Adipocyte (in vitro differentiated cells): ENCODE results near the gene HEMK1.

Source experiments
- DNase-seq: peaks from one replicate; pipeline ENCODE4 v3.0.0-alpha.2; 2015; ENCODE audit warnings: low read depth
- H3K27me3 ChIP-seq: replicated peaks from 2 replicates; pipeline ENCODE4 v1.7.0; 2013; ENCODE audit warnings: mild to moderate bottlenecking, low read length, moderate library complexity; ENCODE audit not compliant: control insufficient read depth, insufficient read depth
- H3K36me3 ChIP-seq: 2 replicates; pipeline ENCODE4 v1.7.0; 2013; ENCODE audit warnings: low read length, mild to moderate bottlenecking, moderate library complexity; ENCODE audit not compliant: control insufficient read depth, insufficient read depth, severe bottlenecking
- H3K4me1 ChIP-seq: 2 replicates; pipeline ENCODE4 v1.7.0; 2013; ENCODE audit warnings: mild to moderate bottlenecking, low read length, moderate library complexity; ENCODE audit not compliant: control insufficient read depth, insufficient read depth
- H3K4me3 ChIP-seq: 2 replicates; pipeline ENCODE4 v1.7.0; 2013; ENCODE audit warnings: mild to moderate bottlenecking, low read length, moderate library complexity
- H3K9ac ChIP-seq: 2 replicates; pipeline ENCODE4 v1.7.0; 2013; ENCODE audit warnings: mild to moderate bottlenecking, low read length, moderate library complexity
- H3K9me3 ChIP-seq: 2 replicates; pipeline ENCODE4 v1.7.0; 2013; ENCODE audit warnings: mild to moderate bottlenecking, low read length, moderate library complexity; ENCODE audit not compliant: control insufficient read depth

HEMK1 gene

DNA sequence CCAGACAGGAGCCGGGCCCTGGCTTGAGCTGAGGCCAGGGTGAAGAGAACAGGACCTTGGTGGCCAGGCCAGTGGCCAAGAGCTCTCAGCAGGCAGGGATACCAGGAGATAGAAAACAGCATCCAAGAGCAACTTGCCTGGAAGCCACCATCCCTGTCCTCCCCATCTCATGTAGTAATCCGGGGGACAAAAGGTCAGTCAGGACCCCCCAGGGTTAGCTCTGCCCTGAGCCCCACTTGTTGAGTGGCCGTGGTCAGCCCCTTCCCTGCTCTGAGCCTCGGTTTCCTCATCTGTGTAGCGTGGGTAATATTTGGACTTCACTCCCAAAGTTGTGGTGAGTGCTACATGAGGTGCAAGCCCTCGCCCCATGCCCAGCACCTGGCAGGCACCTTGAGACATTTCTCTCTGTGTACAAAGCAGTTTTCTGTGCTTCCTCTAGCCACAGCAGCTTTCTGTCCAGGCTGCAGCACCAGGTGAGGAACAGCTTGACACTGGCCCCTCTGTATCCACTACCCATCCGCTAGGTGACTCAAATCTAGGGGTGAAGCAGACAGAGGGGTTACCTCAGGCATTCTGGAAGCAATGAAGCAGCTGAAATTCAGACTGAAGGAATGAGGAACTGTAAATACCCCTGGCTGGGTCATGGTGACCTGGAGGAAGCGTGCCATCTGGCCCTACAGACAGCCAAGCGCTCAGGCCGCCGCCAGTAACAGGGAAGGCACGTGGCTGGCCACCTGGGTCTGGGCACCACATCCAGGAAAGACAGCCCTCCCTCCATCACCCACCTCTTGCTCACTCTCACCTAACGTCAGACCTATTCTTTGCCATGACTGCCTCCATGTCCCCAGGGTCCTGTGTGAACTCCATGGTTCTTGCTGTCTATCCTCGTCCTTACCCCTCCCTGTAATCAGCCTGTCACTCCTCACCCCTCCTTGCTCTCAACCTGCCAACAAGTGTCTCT lies 35.6 kb downstream of the HEMK1 start:
- H3K27me3 ChIP-seq, result no peaks in the 10 kb centered on the region
- peaks cover 24% of the 10 kb centered on the region for H3K36me3 ChIP-seq
- no peak overlapping the region for H3K9ac ChIP-seq
- no peaks in the 10 kb centered on the region for H3K9me3 ChIP-seq
- DNase-seq, result no peak
- no peak overlapping the region for H3K4me3 ChIP-seq
- peaks cover 32% of the 10 kb centered on the region for H3K4me1 ChIP-seq

DNA sequence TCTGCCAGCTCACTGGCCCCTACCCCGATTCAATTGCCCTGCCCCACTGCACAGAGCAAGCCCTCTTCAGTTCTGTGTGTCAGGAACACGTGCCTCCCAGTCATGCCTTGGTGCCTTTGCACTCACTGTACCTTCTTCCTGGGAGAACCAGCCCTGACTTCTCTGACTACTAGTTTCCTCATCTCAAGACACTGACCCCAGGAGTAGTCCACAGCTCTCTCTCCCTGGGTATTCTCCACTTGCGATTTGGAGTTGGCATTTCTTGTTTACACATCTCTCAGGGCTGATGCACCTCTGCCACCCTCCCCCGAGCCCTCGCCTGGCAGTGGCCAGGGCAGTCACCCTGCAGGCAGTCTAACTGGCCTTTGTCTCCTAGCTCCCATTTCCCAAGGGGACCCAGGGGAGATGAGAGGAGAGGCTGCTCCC lies 36.6 kb downstream of the HEMK1 start:
- Histone ChIP-seq H3K9me3 (no peaks in the 10 kb centered on the region), H3K4me3 (no peak overlapping the region), H3K27me3 (no peaks in the 10 kb centered on the region), H3K4me1 (peaks cover 31% of the 10 kb centered on the region), H3K9ac (no peak overlapping the region), H3K36me3 (peaks cover 24% of the 10 kb centered on the region)
- no peak for DNase-seq

DNA sequence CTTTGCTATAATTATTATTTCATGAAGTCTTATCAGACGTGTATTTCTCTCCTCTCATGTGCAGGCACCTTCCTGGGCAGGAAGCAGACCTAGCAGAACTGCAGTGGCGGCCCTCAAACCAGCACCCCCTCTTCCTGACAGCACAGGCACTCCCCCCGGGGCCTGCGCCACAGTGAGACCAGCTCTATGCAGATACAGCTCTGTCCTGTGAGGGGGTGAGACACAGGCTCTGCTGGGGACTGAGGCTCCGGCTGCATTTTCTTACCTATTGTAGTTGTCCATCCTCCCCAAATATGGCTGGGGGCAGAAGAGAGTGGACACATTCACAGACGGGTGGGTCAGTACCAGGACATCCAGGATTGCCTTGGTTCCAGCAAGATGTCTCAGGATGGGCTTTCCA lies 37.3 kb downstream of the HEMK1 start:
- no peak for DNase-seq
- Histone ChIP-seq H3K9ac (no peak overlapping the region), H3K27me3 (no peaks in the 10 kb centered on the region), H3K9me3 (no peaks in the 10 kb centered on the region), H3K4me1 (peaks cover 30% of the 10 kb centered on the region), H3K36me3 (peaks cover 24% of the 10 kb centered on the region), H3K4me3 (no peak overlapping the region)

DNA sequence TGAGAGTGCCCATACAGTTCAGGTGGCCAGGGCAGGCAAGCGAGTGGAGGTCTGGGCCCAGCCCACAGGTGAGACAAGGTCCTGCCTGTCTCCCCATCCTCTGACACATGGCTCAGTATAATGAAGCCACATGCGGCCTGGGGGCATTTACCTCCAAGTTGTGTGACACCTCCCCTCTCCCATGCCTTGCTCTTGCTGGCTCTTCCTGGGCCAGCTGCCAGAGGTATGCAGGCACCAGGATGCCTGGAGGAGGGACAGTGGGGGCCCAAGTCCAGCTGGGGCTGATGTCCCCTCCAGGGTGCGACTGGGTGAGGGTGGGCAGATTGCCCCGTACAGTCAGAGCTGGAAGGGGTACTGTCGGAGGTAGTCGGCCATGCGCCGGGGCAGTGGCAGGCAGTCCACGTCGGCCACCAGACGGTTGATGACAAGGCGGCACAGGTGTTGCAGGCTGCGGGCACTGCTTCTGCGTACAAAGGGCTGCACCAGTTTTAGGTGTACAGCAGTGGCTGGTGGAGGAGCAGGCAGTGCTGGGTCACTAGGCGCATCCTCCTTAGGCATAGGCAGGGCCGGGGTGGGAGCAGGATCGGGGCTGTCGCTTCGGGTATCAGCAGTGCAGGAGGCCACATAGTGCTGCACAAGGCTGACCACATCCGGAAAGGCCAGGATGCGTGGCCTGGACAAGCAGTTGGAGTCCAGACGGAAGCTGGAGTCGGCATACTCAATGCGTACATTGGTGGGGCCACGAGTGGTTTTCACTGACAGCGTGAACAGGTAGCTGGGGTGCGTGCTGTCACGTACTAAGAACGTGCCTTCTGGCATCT lies 38.2 kb downstream of the HEMK1 start:
- H3K4me1 ChIP-seq, result peaks cover 27% of the 10 kb centered on the region
- no peaks in the 10 kb centered on the region for H3K27me3 ChIP-seq
- H3K9ac ChIP-seq, result no peak overlapping the region
- no peak overlapping the region for H3K4me3 ChIP-seq
- DNase-seq, result no peak
- H3K36me3 ChIP-seq, result peaks cover 24% of the 10 kb centered on the region
- H3K9me3 ChIP-seq, result no peaks in the 10 kb centered on the region

DNA sequence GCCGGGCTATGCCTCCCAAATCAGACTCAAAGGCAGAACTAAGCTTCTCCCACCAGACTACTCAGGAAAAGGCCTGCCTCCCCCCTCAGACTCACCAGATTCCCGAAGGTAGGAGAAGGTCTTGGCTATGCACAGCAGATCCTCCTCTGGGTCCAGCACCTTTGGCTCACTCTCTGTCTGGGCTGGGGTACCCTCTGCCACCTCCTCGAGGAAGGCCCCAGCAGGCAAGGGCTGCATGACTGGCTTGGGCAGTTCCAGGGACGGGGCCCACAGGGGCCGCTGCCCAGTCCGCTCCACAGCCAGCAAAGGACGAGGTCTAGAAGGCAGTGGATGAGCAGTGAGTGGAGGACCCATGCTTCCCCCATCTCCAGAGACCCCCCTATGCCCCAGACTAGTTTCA lies 39.0 kb downstream of the HEMK1 start:
- Histone ChIP-seq H3K9ac (no peak overlapping the region), H3K9me3 (no peaks in the 10 kb centered on the region)
- no peak for DNase-seq

DNA sequence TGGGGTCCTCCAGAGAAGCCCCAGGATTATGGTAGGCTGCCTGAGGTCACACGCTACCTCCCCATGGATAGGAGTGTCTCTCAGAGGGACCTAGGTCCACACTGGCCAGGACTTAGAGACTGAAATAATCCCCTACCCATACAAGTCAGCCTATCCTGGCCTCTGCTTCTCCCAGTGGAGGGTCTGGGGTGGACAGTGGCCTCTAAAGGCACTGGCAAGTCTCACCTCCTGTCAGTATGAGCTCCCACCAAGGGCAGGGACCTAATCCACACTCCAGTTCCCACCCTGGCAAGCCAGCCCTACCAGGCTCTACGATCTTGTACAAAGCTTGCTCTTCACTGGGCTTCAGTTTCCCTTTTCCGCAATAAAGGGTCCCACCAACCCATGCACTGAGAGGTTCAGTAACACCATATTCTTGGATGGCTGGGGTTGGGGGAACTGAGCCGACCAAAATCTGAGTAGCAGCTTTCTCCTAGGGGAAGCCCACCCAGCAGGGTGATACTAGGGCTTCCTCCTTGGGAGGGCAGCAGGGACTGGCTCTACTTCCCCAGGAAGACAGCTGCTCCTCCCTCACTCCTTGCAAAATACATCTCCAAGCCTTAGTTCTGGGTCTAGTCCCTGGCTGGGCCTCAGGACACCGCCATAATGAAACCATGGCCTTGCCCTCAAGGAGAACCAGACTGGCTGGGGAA lies 39.9 kb downstream of the HEMK1 start:
- no peaks in the 10 kb centered on the region for H3K27me3 ChIP-seq
- no peaks in the 10 kb centered on the region for H3K9me3 ChIP-seq
- DNase-seq, result no peak
- H3K4me1 ChIP-seq, result peaks cover 34% of the 10 kb centered on the region
- no peak overlapping the region for H3K4me3 ChIP-seq
- H3K9ac ChIP-seq, result no peak overlapping the region
- peaks cover 24% of the 10 kb centered on the region for H3K36me3 ChIP-seq

More for the DNA sequence above, 39.0 kb downstream of the HEMK1 start:
- Histone ChIP-seq H3K27me3 (no peaks in the 10 kb centered on the region), H3K4me1 (peaks cover 30% of the 10 kb centered on the region), H3K4me3 (no peak overlapping the region), H3K36me3 (peaks cover 24% of the 10 kb centered on the region)

DNA sequence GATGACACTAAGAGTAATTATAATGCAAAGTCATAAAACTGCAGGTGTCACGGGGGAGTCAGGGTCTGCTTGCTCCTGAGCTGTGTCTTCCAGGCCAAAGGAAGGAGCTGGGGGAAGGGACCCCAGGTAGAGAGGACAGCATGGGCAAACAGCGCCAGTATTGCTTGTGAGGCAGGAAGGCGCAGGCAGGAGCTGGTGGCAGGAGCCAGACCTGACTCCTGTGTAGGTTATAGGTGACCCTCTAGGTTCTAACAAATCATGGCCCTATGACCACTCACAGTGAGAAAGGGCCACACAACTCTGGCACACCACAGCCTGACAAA lies 40.4 kb downstream of the HEMK1 start:
- DNase-seq, result no peak
- no peak overlapping the region for H3K4me3 ChIP-seq
- no peak overlapping the region for H3K9ac ChIP-seq
- H3K9me3 ChIP-seq, result no peaks in the 10 kb centered on the region
- no peaks in the 10 kb centered on the region for H3K27me3 ChIP-seq
- peaks cover 34% of the 10 kb centered on the region for H3K4me1 ChIP-seq
- peaks cover 23% of the 10 kb centered on the region for H3K36me3 ChIP-seq

DNA sequence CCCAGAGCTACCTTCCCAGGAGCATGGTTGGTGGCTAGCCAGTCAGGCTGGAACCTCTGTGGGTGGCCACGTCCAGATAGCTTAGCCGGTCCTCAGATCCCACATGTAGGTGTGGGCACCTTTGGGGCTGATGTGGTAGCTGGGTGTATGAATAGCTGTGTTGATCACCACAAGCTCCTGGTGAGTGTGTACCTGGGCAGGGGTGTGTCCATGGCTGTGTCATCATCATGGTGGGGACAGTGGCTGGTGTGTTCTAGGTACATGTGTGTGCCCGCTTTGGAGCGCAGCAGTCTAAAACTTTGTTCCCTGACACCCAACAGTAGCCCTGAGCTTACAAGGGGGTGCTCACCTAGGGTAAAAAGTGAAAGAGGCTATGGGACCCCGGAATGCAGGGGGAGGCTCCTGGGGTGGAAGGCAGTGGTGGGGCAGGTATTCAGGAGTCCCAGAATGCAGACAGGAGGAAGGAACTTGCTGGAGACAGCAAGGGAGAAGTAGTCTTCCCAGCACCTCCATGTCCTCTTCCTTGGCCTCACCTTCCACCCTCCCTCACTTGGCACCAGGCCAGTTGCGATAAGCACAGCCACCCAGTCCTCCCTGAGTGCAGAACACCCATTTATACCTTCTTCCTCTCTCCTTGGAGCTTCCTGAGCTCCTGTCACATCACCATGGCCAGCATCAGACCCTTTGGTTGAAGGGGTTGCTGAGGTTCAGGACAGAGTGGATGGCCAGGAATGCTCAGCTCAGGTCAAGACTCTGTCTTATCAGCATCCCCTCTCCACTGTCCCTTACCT lies 41.1 kb downstream of the HEMK1 start:
- peaks cover 20% of the 10 kb centered on the region for H3K36me3 ChIP-seq
- H3K4me3 ChIP-seq, result peak overlapping the region; percentile 89
- no peaks in the 10 kb centered on the region for H3K9me3 ChIP-seq
- H3K27me3 ChIP-seq, result no peaks in the 10 kb centered on the region
- peaks cover 34% of the 10 kb centered on the region for H3K4me1 ChIP-seq
- peak overlapping the region; percentile 90 for H3K9ac ChIP-seq
- no peak for DNase-seq

DNA sequence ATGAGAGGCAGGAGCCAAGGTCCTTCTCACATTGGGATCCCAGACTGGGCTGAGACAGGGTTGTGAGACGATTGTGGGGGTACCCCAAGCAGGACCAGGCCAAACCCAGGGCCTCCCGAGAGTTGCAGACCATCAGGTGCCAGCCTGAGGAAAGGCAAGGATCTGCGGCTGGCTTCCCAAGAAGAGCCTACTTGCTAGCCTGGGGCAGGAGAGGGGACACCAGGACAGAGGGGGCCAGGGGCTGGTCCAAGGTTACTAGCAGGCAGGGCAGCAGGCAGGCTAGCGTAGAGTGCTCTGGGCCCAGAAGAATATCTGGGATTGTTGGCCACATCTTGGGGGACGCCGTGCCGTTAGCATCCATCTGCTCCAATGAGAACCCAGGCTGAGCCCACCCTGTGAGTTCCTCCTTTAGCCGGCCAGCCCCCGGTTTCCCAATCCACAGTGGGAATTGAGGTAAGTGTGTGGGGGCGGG lies 41.7 kb downstream of the HEMK1 start:
- H3K4me3 ChIP-seq, result peak overlapping the region; percentile 89
- H3K9me3 ChIP-seq, result no peaks in the 10 kb centered on the region
- DNase-seq, result no peak
- H3K36me3 ChIP-seq, result peaks cover 20% of the 10 kb centered on the region
- H3K4me1 ChIP-seq, result peaks cover 35% of the 10 kb centered on the region
- peak overlapping the region; percentile 90 for H3K9ac ChIP-seq
- H3K27me3 ChIP-seq, result no peaks in the 10 kb centered on the region

DNA sequence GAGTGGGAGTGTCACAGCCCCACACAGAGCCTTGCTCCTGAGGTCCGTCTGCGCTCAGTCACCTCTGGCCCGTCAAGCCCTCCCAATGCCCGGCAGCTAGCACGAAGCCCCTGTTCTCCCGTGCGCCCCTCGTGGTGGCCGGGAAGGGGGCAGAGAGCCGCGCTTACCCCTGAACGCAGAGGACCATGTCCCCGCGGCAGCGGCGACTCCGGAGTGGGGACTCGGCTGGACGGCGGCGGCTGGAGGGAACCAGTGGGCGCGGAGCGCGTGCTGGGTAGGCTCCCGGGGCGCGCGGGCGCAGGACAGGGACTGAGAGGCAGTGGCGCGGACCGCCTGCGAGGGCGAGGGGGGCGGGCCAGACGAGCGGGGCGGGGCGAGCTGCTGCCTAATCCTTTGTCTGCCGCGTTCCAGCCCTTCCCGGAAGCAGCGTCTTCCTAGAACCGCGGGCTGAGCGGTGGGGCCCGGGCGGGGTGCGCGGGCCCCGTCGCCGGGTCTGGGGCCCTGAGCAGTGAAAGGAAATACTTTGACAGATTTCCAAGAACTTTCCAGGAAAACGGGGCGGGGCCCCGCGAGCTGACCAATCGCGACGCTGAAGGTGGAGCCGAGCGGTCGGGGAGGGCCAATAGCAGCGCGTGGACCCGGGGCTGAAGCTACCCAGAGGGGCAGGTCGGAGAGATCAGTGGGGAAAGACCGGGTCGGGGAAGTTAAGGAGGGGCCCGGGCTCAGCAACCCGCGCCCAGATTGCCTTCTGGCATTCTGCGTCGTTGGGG lies 42.3 kb downstream of the HEMK1 start, which contains the start of gene CISH:
CISH (minus strand) TSS at position 311 of the 770 bp plus-strand sequence; CDS start at position 187, 124 bp downstream.
- Histone ChIP-seq H3K27me3 (no peaks in the 10 kb centered on the region), H3K9ac (peak within 1 kb of the TSS; percentile 90), H3K9me3 (no peaks in the 10 kb centered on the region), H3K4me3 (peak within 1 kb of the TSS; percentile 89), H3K4me1 (peaks cover 41% of the 10 kb centered on the region), H3K36me3 (peaks cover 15% of the 10 kb centered on the region)
- peak; percentile 96 for DNase-seq
